Measurements from ENCODE around the gene TPCN1.

The TPCN1 gene

GRCh38 chr12:113190761-113191160 lies 30.5 kb upstream of the TPCN1 start:
- H2BK120ac ChIP-seq (ENCODE audit: low read depth, low read length) = no peak overlapping the region
- H3K14ac ChIP-seq (ENCODE audit: low read length in 2 of 2) = peak overlapping the region in 1 of 2 experiments; percentile 69
- H2BK15ac ChIP-seq (ENCODE audit: low read depth, poor library complexity, severe bottlenecking) = no peak overlapping the region
- H3K4ac ChIP-seq (ENCODE audit: low read depth in 1 of 2, low read length in 2 of 2) = no peak overlapping the region
- H3K4me2 ChIP-seq (ENCODE audit: low read length, poor library complexity, severe bottlenecking) = no peak overlapping the region
- no peak overlapping the region for H3K4me3 ChIP-seq (ENCODE audit: insufficient read depth in 1 of 2, low read depth in 1 of 2, low read length in 2 of 2)
- H3K18ac ChIP-seq (ENCODE audit: low read depth in 1 of 2, low read length in 2 of 2) = peak overlapping the region in 1 of 2 experiments; percentile 4
- H4K91ac ChIP-seq (ENCODE audit: low read length) = no peak overlapping the region
- peak; percentile 65 for DNase-seq
- WGBS = 96% methylated on average over 4 of the region's 4 CpGs
- peaks cover 27 to 32% of the 10 kb centered on the region in 2 experiments for H3K36me3 ChIP-seq (ENCODE audit: control insufficient read depth in 1 of 2, insufficient read depth in 2 of 2, low read depth in 1 of 2, low read length in 2 of 2)
- no peak overlapping the region for H3K9ac ChIP-seq (ENCODE audit: low read length)
- H3K27ac ChIP-seq (ENCODE audit: low read length, poor library complexity, severe bottlenecking) = no peak overlapping the region
- H3K4me1 ChIP-seq (ENCODE audit: control insufficient read depth, insufficient read depth, low read depth, low read length) = peaks cover 36% of the 10 kb centered on the region
- no peak overlapping the region for H2BK5ac ChIP-seq (ENCODE audit: low read depth, low read length, poor library complexity, severe bottlenecking)
- no peak overlapping the region for H4K8ac ChIP-seq (ENCODE audit: low read length)
- peaks cover 31% of the 10 kb centered on the region for H3K79me1 ChIP-seq (replicated peaks; ENCODE audit: low read length, poor library complexity, severe bottlenecking)
- no peaks in the 10 kb centered on the region for H3K27me3 ChIP-seq (ENCODE audit: control insufficient read depth in 1 of 2, insufficient read depth in 1 of 2, low read length in 2 of 2)
- no peak overlapping the region for H2AFZ ChIP-seq (ENCODE audit: low read depth, low read length)
- no peak overlapping the region for H2AK5ac ChIP-seq (ENCODE audit: low read length, severe bottlenecking)
- H3K23ac ChIP-seq (ENCODE audit: low read length in 2 of 2) = no peak overlapping the region
- H3K9me3 ChIP-seq (ENCODE audit: control insufficient read depth, low read length) = no peaks in the 10 kb centered on the region
- H2BK12ac ChIP-seq (ENCODE audit: low read length in 2 of 2) = peak overlapping the region in 1 of 2 experiments; percentile 12

GRCh38 chr12:113191227-113191626 lies 30.0 kb upstream of the TPCN1 start:
- no peak overlapping the region for H2BK12ac ChIP-seq (ENCODE audit: low read length in 2 of 2)
- H3K18ac ChIP-seq (ENCODE audit: low read depth in 1 of 2, low read length in 2 of 2) = peak overlapping the region in 1 of 2 experiments; percentile 4
- no peak overlapping the region for H2BK120ac ChIP-seq (ENCODE audit: low read depth, low read length)
- no peak overlapping the region for H2AK5ac ChIP-seq (ENCODE audit: low read length, severe bottlenecking)
- no peaks in the 10 kb centered on the region for H3K27me3 ChIP-seq (ENCODE audit: control insufficient read depth in 1 of 2, insufficient read depth in 1 of 2, low read length in 2 of 2)
- H3K4me1 ChIP-seq (ENCODE audit: control insufficient read depth, insufficient read depth, low read depth, low read length) = peaks cover 36% of the 10 kb centered on the region
- H3K4ac ChIP-seq (ENCODE audit: low read depth in 1 of 2, low read length in 2 of 2) = no peak overlapping the region
- H3K79me1 ChIP-seq (replicated peaks; ENCODE audit: low read length, poor library complexity, severe bottlenecking) = peaks cover 27% of the 10 kb centered on the region
- no peaks in the 10 kb centered on the region for H3K9me3 ChIP-seq (ENCODE audit: control insufficient read depth, low read length)
- no peak overlapping the region for H3K9ac ChIP-seq (ENCODE audit: low read length)
- H2BK15ac ChIP-seq (ENCODE audit: low read depth, poor library complexity, severe bottlenecking) = no peak overlapping the region
- no peak overlapping the region for H4K8ac ChIP-seq (ENCODE audit: low read length)
- H2AFZ ChIP-seq (ENCODE audit: low read depth, low read length) = no peak overlapping the region
- no peak overlapping the region for H3K4me2 ChIP-seq (ENCODE audit: low read length, poor library complexity, severe bottlenecking)
- no peak overlapping the region for H2BK5ac ChIP-seq (ENCODE audit: low read depth, low read length, poor library complexity, severe bottlenecking)
- peaks cover 27 to 32% of the 10 kb centered on the region in 2 experiments for H3K36me3 ChIP-seq (ENCODE audit: control insufficient read depth in 1 of 2, insufficient read depth in 2 of 2, low read depth in 1 of 2, low read length in 2 of 2)
- 94% methylated on average over 19 of the region's 19 CpGs for WGBS
- DNase-seq = no peak
- no peak overlapping the region for H3K23ac ChIP-seq (ENCODE audit: low read length in 2 of 2)
- H3K27ac ChIP-seq (ENCODE audit: low read length, poor library complexity, severe bottlenecking) = no peak overlapping the region
- H3K4me3 ChIP-seq (ENCODE audit: insufficient read depth in 1 of 2, low read depth in 1 of 2, low read length in 2 of 2) = no peak overlapping the region
- peak overlapping the region in 1 of 2 experiments; percentile 69 for H3K14ac ChIP-seq (ENCODE audit: low read length in 2 of 2)
- H4K91ac ChIP-seq (ENCODE audit: low read length) = peak overlapping the region; percentile 18

- 26% methylated on average over 4 of the region's 4 CpGs for WGBS
- H2AFZ ChIP-seq (ENCODE audit: low read depth, low read length) = no peak overlapping the region
Measured at GRCh38 chr12:113194971-113195391, 26.3 kb upstream of the TPCN1 start.

GRCh38 chr12:113195598-113195997 lies 25.7 kb upstream of the TPCN1 start:
- peaks cover 19% of the 10 kb centered on the region for H3K79me1 ChIP-seq (replicated peaks; ENCODE audit: low read length, poor library complexity, severe bottlenecking)
- no peak for DNase-seq
- no peaks in the 10 kb centered on the region for H3K27me3 ChIP-seq (ENCODE audit: control insufficient read depth in 1 of 2, insufficient read depth in 1 of 2, low read length in 2 of 2)
- peaks cover 23 to 29% of the 10 kb centered on the region in 2 experiments for H3K36me3 ChIP-seq (ENCODE audit: control insufficient read depth in 1 of 2, insufficient read depth in 2 of 2, low read depth in 1 of 2, low read length in 2 of 2)
- peak overlapping the region; percentile 75 for H2BK120ac ChIP-seq (ENCODE audit: low read depth, low read length)
- H3K4ac ChIP-seq (ENCODE audit: low read depth in 1 of 2, low read length in 2 of 2) = peak overlapping the region; percentile 60 to 80
- peak overlapping the region; percentile 84 for H4K91ac ChIP-seq (ENCODE audit: low read length)
- no peak overlapping the region for H3K23ac ChIP-seq (ENCODE audit: low read length in 2 of 2)
- peak overlapping the region; percentile 96 for H3K27ac ChIP-seq (ENCODE audit: low read length, poor library complexity, severe bottlenecking)
- peak overlapping the region; percentile 98 for H2AK5ac ChIP-seq (ENCODE audit: low read length, severe bottlenecking)
- H3K18ac ChIP-seq (ENCODE audit: low read depth in 1 of 2, low read length in 2 of 2) = peak overlapping the region; percentile 75 to 84
- peak overlapping the region; percentile 93 to 99 for H2BK12ac ChIP-seq (ENCODE audit: low read length in 2 of 2)
- H4K8ac ChIP-seq (ENCODE audit: low read length) = peak overlapping the region; percentile 78
- peaks cover 44% of the 10 kb centered on the region for H3K4me1 ChIP-seq (ENCODE audit: control insufficient read depth, insufficient read depth, low read depth, low read length)
- H3K9me3 ChIP-seq (ENCODE audit: control insufficient read depth, low read length) = no peaks in the 10 kb centered on the region
- H2BK5ac ChIP-seq (ENCODE audit: low read depth, low read length, poor library complexity, severe bottlenecking) = peak overlapping the region; percentile 4
- peak overlapping the region in 1 of 2 experiments; percentile 78 for H3K14ac ChIP-seq (ENCODE audit: low read length in 2 of 2)
- no peak overlapping the region for H3K4me2 ChIP-seq (ENCODE audit: low read length, poor library complexity, severe bottlenecking)
- H3K4me3 ChIP-seq (ENCODE audit: insufficient read depth in 1 of 2, low read depth in 1 of 2, low read length in 2 of 2) = no peak overlapping the region
- no peak overlapping the region for H2AFZ ChIP-seq (ENCODE audit: low read depth, low read length)
- peak overlapping the region; percentile 82 for H2BK15ac ChIP-seq (ENCODE audit: low read depth, poor library complexity, severe bottlenecking)
- peak overlapping the region; percentile 76 for H3K9ac ChIP-seq (ENCODE audit: low read length)
- 98% methylated on average over 7 of the region's 13 CpGs for WGBS

More at GRCh38 chr12:113194971-113195391, 26.3 kb upstream of the TPCN1 start:
- Histone ChIP-seq H3K18ac (ENCODE audit: low read depth in 1 of 2, low read length in 2 of 2) (peak overlapping the region; percentile 87 to 96), H3K9ac (ENCODE audit: low read length) (peak overlapping the region; percentile 76), H3K79me1 (replicated peaks; ENCODE audit: low read length, poor library complexity, severe bottlenecking) (peaks cover 21% of the 10 kb centered on the region), H4K8ac (ENCODE audit: low read length) (peak overlapping the region; percentile 94), H2BK5ac (ENCODE audit: low read depth, low read length, poor library complexity, severe bottlenecking) (peak overlapping the region; percentile 4), H3K4ac (ENCODE audit: low read depth in 1 of 2, low read length in 2 of 2) (peak overlapping the region in 1 of 2 experiments; percentile 99), H2BK12ac (ENCODE audit: low read length in 2 of 2) (peak overlapping the region; percentile 72 to 100), H3K4me1 (ENCODE audit: control insufficient read depth, insufficient read depth, low read depth, low read length) (peaks cover 39% of the 10 kb centered on the region), H3K27ac (ENCODE audit: low read length, poor library complexity, severe bottlenecking) (peak overlapping the region; percentile 96), H4K91ac (ENCODE audit: low read length) (peak overlapping the region; percentile 36), H2BK15ac (ENCODE audit: low read depth, poor library complexity, severe bottlenecking) (no peak overlapping the region), H3K23ac (ENCODE audit: low read length in 2 of 2) (peak overlapping the region in 1 of 2 experiments; percentile 89), H3K27me3 (ENCODE audit: control insufficient read depth in 1 of 2, insufficient read depth in 1 of 2, low read length in 2 of 2) (no peaks in the 10 kb centered on the region), H3K14ac (ENCODE audit: low read length in 2 of 2) (peak overlapping the region in 1 of 2 experiments; percentile 69), H2BK120ac (ENCODE audit: low read depth, low read length) (peak overlapping the region; percentile 83), H3K36me3 (ENCODE audit: control insufficient read depth in 1 of 2, insufficient read depth in 2 of 2, low read depth in 1 of 2, low read length in 2 of 2) (peaks cover 26 to 27% of the 10 kb centered on the region in 2 experiments), H2AK5ac (ENCODE audit: low read length, severe bottlenecking) (peak overlapping the region; percentile 4), H3K9me3 (ENCODE audit: control insufficient read depth, low read length) (no peaks in the 10 kb centered on the region), H3K4me2 (ENCODE audit: low read length, poor library complexity, severe bottlenecking) (no peak overlapping the region), H3K4me3 (ENCODE audit: insufficient read depth in 1 of 2, low read depth in 1 of 2, low read length in 2 of 2) (no peak overlapping the region)
- DNase-seq = peak; percentile 66

All from mesenchymal stem cell (in vitro differentiated cells and primary cell).